GM19463 (cell line): ENCODE data around the gene TSPYL1.

Experiments used
- ATAC-seq: cut with Tn5 transposase; IDR thresholded peaks from one replicate; pipeline ENCODE4 v1.9.1; 2021; ENCODE audit warnings: mild to moderate bottlenecking, moderate library complexity; ENCODE audit not compliant: unreplicated experiment

TSPYL1 gene

GRCh38 chr6:116265041-116265829 is 14.5 kb downstream of the TSPYL1 start:
- ATAC-seq: no peak

DNA sequence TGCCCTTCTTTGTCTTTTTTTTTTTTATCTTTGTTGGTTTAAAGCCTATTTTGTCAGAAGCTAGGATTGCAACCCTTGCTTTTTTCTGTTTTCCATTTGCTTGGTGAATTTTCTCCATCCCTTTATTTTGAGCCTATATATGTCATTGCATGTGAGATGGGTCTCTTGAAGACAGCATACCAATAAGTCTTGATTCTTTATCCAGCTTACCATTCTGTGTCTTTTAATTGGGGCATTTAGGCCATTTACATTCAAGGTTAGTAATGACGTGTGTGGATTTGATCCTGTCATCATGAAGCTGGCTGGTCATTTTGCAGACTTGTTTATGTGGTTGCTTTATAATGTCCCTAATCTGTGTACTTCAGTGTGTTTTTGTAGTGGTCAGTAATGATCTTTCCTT is 16.4 kb downstream of the TSPYL1 start:
- no peak for ATAC-seq

DNA sequence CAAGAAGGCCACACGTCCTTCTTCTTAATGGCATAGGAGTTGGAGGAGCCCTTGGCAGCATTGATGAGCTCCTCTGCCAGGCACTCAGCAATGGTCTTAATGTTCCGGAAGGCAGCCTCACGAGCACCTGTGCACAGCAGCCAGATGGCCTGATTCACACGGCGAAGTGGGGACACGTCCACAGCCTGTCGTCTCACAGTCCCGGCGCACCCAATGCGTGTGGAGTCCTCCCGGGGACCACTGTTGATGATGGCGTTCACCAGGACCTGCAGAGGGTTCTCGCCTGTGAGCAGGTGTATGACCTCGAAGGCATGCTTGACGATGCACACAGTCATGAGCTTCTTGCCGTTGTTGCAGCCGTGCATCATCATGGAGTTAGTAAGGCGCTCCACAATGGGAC is 21.2 kb downstream of the TSPYL1 start:
- no peak for ATAC-seq

- no peak for ATAC-seq
These were observed 23.0 kb downstream of the TSPYL1 start for GRCh38 chr6:116256694-116257093.

DNA sequence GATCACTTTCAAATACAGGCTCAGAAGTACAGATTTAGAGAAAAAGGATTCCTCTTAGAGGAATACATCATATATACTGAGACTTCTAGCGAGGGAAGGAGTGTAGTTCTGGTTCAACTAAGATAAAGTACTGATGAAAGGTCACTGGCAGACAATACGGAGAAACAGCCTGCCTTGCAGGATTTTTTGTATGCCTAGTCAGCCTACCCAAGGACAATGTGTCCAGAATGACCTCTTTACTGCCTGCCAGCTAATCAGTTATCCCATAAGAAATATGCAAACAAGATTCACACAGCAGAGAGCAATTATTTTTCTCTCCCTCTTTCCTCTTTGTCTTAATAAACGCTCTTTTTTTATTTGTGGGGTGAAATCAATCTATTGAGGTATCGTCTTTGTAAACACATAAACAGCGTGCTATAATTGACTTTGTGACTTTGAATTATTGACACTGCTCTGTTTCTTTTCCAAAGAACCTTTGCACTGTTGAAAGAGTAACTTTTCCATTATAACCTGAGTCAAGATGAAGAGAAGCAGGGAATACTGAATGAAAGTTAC is 24.4 kb downstream of the TSPYL1 start:
- no peak for ATAC-seq

DNA sequence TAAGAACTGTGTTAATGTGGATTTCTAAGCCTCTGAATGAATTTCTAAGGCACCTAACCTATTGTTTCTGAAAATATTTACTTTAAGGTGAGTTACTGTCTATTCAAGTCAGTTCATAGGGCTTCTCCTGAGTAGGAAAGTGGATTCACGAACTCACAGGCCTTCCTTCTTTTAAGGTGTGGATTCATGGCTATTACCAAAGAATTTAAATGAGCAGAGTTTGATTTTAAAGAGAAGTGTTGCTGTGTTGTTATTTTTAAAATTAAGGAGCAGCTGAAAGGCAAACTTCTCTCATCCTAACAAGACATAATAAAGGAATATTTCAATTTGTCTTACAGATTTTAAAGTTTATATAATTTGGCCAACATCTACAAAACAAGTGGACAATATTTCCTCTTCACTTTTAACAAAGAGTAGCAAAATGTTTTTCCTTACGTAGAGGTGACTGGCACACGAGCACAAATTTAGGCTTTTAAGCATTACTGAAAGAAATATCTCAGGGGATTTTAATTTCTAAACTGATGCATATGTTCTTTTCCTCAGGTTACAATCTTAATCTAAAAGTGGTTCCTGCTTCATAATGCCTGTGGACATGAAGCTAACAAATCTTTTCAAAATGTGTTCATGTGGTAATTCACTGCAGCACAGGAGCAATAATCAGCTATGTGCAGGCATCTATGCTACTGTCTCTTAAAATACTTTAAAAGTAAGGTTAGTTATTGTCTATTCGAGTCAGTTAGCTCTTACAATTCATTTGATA is 25.3 kb downstream of the TSPYL1 start:
- peak; percentile 20 for ATAC-seq

DNA sequence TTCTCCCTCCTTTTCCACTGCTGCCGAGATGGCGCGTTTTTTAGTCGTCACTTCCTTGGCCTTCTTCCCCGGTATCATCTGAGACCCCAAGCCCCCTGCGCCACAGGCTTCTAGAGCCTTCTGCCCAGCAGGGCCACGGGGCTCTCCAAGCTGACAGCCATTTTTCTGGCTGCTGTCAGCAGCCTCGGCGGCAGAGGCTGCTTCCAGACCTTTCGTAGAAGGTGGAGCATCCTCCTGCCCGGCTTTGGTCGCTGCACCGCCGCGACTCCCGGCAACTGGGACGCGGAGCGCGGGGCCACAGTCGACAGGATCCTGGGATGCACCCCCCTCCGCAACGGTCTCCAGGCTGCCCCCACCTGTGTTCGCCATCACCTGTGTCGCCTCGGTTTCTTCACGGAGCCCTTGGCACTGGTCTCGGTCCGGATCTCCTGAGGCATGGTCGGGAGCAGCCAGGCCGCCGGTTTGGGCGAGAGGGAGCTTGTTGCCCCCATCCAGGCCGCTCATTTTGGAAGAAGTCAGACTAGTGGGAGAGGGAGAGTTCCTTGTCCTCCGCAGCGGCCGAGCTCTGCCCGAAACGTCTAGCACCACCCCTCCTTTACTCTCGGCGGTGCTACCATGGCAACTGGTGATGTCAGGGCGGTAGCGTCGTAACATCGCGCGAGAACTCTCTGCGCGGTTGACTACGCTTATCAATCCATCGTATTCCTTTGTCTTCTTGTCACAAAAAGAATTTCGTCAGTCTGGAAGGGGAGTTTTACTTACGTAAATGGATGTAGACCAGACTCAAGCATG is 26.0 kb downstream of the TSPYL1 start, which contains the start of gene TSPYL4:
TSPYL4 (minus strand) TSS at position 571 of the 792 bp plus-strand sequence; CDS start at position 504, 67 bp downstream.
- ATAC-seq: peak; percentile 99

DNA sequence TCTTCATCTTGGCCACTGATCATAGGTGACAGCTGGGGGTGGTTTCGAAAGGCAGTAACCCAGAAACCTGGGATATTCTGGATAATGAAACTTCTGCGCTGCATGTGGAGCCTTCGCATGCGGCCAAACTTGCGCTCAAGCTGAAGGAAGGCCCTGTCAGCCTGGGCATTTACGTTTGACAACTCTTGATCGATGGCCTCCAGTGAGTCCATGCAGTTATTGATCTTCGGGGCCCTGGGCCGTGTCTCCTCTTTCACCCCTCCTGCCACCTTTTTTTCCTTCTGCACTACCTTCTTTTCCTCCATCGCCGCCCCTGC is 26.6 kb downstream of the TSPYL1 start:
- ATAC-seq: no peak

DNA sequence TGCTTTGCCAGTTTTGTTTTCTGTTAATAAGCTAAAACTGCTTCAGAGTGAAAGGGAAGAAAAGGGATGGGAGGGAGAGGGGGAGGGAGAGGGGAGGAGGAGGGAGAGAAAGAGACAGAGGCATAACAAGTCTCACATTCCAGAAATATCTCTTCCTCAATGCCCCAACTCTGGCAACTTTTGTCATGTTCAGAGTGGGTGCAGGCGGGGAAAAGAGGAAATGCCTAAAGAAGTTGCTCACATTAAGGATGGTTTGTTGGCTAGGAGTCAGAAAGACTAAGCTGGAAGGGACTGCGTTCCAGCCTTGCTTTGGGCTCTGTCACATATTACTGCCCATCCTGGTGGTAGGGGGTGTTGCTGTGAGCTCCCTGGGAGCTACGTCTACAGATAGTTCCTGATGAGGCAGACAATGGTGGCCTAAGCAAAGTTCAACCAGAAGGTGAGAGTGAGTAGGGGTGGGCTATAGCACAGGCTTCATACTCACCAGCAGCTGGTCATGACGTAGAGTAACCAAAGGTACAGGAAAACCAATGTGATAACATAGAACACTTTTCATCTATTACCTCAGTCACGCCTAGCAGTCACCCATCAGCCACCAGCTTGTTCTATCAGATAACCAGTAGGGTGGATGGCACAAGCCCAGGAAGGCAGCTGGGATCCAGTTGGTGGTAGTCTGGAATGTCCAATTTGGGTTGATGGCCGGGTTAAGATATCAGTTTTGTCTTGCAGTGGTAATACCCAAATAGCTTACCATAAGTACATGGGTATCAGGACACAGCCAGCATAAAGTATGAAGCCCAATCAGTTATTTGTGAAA is 28.0 kb downstream of the TSPYL1 start:
- ATAC-seq: no peak

DNA sequence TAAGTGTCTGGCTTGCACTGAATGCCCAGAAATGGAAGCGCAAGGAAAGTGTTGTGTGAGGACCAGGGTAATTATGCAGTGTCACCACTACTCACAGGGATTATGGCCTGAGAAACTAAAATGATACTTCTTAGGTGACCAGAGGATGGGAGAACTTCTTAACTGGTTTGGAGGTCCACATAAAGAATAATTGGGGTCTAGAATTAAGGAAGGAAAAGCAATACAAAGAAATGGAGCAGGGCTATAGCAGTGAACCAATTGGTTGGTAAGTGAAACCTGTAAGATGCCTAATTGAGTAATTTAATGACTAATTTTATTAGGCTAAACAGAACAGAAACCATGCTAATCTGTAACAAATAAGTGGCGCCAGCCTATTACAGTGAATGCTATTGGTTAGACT is 31.2 kb downstream of the TSPYL1 start:
- ATAC-seq: no peak

- no peak for ATAC-seq
These were observed 32.4 kb downstream of the TSPYL1 start for GRCh38 chr6:116247285-116247684.

DNA sequence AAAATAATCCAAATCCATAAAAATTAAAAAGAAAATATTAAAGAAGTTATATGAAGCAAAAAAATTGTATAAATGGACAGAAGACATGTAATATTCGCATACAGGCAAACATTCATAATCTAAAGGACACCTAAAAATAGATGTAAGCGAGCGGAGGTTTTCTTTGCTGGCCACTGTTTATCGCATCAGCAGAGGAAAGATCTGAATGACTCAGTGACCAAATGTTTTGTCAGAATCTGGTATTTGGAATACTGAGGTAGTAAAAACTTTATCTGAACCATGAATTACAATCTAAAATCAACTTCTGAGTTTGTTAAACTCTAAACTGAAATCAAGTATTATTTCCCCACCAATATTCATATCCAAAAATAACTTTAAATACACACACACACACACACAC is 33.6 kb downstream of the TSPYL1 start:
- ATAC-seq: no peak

DNA sequence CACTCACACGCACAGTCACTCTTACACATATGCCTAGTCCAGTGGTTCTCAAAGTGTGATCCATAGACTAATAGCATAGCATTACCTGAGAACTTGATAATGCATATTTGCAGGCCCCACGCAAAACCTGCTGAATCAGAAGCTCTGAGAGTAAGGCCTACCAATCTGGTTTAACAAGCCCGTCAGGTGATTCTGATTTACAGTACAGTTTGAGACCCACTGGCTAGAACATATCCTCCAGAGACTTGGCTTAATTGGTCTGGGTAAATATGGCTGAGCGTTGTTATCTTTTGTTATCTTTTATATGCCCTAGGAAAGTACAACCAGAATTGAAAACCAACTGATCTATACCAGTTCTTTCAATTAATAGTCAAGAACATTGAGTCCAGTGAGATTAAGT is 35.4 kb downstream of the TSPYL1 start:
- no peak for ATAC-seq

DNA sequence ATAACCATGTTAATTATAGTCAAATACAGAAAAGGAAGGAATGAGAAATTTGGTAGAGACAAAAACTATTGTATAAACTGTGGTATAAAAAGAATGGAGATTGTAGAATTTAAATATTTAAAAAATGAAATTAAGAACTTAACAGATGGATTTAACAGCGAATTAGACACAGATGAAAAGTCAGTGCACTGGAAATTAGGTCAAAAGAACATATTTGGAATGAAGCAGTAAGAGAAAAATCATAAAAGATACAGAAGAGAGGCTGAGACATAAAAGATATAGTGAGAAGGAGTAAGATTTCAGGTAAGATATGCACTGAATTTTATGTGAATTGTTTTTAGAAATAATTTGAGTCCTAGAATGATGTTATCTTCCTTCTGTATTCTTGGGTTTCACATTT is 39.9 kb downstream of the TSPYL1 start:
- ATAC-seq: no peak

DNA sequence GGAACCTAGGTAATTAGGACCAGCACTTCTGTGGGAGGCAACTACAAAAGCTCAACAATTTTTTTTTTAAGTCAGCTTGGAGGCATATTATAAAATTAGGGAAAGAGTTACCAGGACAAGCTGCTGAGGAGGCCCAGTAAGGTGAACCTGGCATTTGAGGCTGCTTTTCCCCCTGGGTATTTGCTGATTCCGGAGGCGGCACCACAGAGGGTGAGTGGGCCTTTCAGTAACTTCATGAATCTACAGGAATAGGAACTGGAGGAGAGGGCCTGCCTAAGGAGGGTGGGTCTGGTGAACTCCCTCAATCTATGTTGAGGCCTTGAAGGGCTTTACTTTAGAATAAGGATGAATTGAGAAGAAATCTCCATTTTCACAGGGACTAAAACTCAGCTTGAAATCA is 40.5 kb downstream of the TSPYL1 start:
- ATAC-seq: no peak

DNA sequence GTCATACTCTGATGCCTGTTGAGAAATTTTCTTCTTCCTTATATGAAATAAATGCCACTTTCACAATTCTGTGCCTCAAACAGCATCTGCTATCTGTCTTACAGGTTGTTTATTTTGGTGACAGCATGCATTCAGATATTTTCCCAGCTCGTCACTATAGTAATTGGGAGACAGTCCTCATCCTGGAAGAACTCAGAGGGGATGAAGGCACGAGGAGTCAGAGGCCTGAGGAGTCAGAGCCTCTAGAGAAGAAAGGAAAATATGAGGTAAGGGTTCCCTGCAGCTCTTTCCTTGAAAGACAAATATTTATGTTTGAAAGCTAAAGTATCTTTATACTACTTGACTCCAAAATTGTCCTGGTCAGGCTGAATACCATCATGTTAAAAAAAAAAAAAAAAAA is 41.6 kb downstream of the TSPYL1 start:
- ATAC-seq: no peak

- ATAC-seq: no peak
These were observed 45.0 kb downstream of the TSPYL1 start for GRCh38 chr6:116234689-116235088.

DNA sequence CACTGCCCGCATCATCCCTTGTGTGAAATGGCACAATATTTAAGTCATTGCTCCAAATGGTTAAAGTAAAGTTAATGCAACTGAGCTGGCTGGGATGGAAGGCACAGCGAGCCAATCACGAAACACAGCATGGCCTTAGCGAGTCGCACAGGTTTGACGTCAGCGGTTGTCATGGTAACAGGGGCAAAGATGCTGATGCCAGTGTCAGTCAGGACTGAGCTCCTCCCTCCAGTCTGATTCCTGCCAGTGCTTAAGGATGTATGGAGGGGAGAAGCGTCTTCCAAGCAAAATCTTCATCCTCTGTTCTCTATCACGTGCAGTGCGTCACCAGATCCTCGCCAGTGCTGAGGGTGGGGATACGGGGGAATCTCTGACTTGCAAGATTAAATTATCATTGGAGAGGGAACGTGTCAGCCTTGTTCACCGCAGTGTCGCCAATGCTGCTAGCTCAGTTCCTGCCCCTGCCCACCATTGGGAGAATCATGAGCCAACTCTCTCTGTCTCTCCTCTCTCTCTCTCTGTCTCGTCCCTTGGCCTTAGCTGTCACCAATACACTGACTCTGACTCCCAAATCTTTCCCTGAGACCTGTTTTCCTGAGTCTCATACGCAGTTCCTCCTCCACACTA is 50.3 kb downstream of the TSPYL1 start:
- no peak for ATAC-seq
